Measurements from ENCODE around the gene HMGB2. TPM values are rescaled to one million over a fixed set of nuclear protein-coding genes. Genes with fewer than 3 reads are reported as not detected.

Gene HMGB2
- total RNA-seq, 1 experiment from 2014 or later: 111 TPM

- ChIA-PET POLR2A (ENCODE audit: unreplicated experiment) (no interaction called here), CTCF (no interaction called here)
- BruUV-seq (replicated peaks): no TSS peak
- no peaks in the 10 kb centered on the region for H3K27me3 ChIP-seq (ENCODE audit: low read length)
- ATAC-seq (no peak), DNase-seq (no peak)
- H3K4me1 ChIP-seq (ENCODE audit: insufficient read depth, low read length): peaks cover 4% of the 10 kb centered on the region; the same call in 1 of the 2 replicates
- H3K9me3 ChIP-seq (ENCODE audit: low read length): no peaks in the 10 kb centered on the region
- H3K79me2 ChIP-seq (ENCODE audit: low read length): peaks cover 34% of the 10 kb centered on the region
- H2AFZ ChIP-seq (ENCODE audit: low read length): no peak overlapping the region
- TF ChIP-seq EZH2 (IDR thresholded peaks at IDR 0.05; ENCODE audit: low read length, unreplicated experiment): no peak
- no peak for TF ChIP-seq EZH2phosphoT487 (IDR thresholded peaks at IDR 0.05; ENCODE audit: borderline replicate concordance, low read length)
- TF ChIP-seq CTCF (conservative IDR thresholded peaks at IDR 0.05; ENCODE audit: low read depth, low read length): no peak
- no peak overlapping the region for H3K9ac ChIP-seq (ENCODE audit: low read length)
- H4K20me1 ChIP-seq (ENCODE audit: low read length): 0 out of 2 replicates have a peak, but pooled peaks cover 4% of the 10 kb centered on the region
- no peaks in the 10 kb centered on the region for H3K9me2 ChIP-seq (replicated peaks; ENCODE audit: low read length)
- H3K4me3 ChIP-seq (ENCODE audit: low read length): no peak overlapping the region
- H3K36me3 ChIP-seq (ENCODE audit: low read depth, low read length): no peaks in the 10 kb centered on the region
- no peak overlapping the region for H3K4me2 ChIP-seq (ENCODE audit: low read length)
- intact Hi-C loops (cut with micrococcal nuclease): no loop called here
- no peak overlapping the region for H3K27ac ChIP-seq (ENCODE audit: low read length)
- no peaks in the 10 kb centered on the region for H3F3A ChIP-seq (ENCODE audit: low read length, unreplicated experiment)
These were observed 40.4 kb upstream of the HMGB2 start for GRCh38 chr4:173374588-173374987.

DNA sequence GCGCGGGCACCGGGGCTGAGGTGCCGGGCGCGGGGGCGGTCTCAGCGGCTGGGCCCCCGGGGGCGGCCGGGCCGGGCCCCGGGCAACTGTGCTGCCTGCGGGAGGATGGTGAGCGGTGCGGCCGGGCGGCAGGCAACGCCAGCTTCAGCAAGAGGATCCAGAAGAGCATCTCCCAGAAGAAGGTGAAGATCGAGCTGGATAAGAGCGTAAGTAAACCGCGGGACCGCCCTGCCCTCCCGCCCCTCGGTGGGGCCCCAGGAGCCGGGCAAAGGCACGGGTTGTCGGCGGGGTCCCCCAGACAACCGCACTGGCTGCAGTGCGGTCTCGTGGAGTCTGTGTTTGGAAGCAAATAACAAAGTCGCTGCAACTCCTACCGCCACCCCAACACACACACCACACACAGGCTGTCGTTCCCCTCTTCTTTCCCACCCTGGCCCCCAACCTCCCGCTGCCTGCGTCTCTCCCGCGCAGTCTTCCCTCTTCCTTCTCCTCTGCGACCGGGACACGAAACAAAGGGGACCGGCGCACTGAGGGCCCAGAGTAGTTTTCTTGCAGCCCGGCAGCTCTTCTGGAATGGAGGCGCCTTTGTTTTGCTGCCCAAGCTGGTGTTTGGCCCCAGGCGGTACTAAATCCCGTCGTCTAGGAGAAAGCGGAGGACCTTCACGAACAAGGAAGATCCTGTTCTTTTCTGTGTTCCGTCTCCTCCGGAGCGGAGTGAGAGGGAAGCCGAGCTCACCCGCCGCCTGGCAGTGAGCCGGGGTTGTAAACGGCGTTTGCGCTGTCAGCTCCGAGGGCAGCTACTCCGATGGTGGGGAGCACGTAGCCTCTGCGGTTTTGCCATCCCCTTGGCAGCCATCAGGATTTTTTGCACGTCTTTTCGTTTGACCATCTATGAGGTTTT lies 37.4 kb upstream of the HMGB2 start:
- Histone ChIP-seq H3K36me3 (ENCODE audit: low read depth, low read length) (no peaks in the 10 kb centered on the region), H3K27ac (ENCODE audit: low read length) (no peak overlapping the region), H3K4me3 (ENCODE audit: low read length) (peak overlapping the region; percentile 90), H3F3A (ENCODE audit: low read length, unreplicated experiment) (no peaks in the 10 kb centered on the region), H3K9me2 (replicated peaks; ENCODE audit: low read length) (no peaks in the 10 kb centered on the region), H4K20me1 (ENCODE audit: low read length) (0 out of 2 replicates have a peak, but pooled peaks cover 4% of the 10 kb centered on the region), H3K79me2 (ENCODE audit: low read length) (peaks cover 34% of the 10 kb centered on the region), H3K4me2 (ENCODE audit: low read length) (peak overlapping the region; percentile 92), H2AFZ (ENCODE audit: low read length) (peak overlapping the region; percentile 92), H3K4me1 (ENCODE audit: insufficient read depth, low read length) (peaks cover 18% of the 10 kb centered on the region), H3K27me3 (ENCODE audit: low read length) (no peaks in the 10 kb centered on the region), H3K9ac (ENCODE audit: low read length) (peak overlapping the region; percentile 54), H3K9me3 (ENCODE audit: low read length) (no peaks in the 10 kb centered on the region)
- peak; percentile 14 for ATAC-seq
- no TSS peak for BruUV-seq (replicated peaks)
- TF ChIP-seq EZH2phosphoT487 (IDR thresholded peaks at IDR 0.05; ENCODE audit: borderline replicate concordance, low read length): no peak
- no peak for TF ChIP-seq EZH2 (IDR thresholded peaks at IDR 0.05; ENCODE audit: low read length, unreplicated experiment)
- TF ChIP-seq CTCF (conservative IDR thresholded peaks at IDR 0.05; ENCODE audit: low read depth, low read length): no peak
- intact Hi-C loops (cut with micrococcal nuclease): no loop called here
- CTCF ChIA-PET: interaction anchor here (0.5 to 1.0 kb wide), 4 partner anchors 70 to 646 kb away, joined by 3 to 10 read pairs (median 4); no protein-coding TSS in a partner anchor
- DNase-seq: peak; percentile 58
- POLR2A ChIA-PET (ENCODE audit: unreplicated experiment): interaction anchor here (1.4 kb wide), 1 partner anchor 37 kb away, joined by 52 read pairs; the partner anchor contains the start of gene HMGB2

All from PC-3 (cell line).